ENCODE measurements around the gene EGR2.

EGR2 gene

DNA sequence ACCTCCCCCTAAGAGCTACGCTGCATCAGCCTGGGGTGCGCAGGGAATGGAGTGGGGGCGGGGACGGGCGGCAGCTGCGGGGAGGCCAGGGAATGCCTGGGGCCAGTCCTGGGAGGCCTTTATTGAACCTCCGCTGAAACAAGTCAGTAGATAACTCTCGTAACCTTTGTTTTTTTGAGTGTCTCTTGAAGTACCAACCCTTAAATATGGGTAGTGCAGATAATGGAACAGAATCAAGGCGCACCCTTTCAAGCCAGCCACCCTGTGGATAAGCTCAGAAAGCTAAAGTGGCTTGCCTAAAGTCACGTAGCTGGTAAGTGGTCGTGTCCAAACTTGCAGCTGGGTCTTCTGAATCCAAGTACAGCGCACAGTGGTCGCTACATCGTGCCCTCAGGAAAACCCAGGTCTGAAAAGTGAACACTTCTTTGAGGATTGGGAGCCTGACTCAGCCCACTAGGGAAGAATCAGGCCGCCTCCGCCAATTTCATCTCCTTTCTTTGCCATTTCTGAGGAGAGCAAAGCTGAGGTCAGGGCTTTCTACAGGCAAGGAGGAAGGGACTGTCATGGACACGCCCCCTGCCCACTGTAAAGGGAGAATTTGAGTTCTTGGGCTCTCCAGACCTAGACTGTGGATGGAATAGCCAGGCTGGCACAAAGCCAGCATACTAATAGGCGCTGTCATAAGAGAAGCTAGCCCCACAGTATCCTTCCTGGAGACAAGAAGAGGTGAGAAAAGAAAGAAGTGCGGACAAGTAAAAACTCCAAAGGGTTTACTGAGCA, 3.2 kb upstream of the EGR2 start:
- no peak overlapping the region for H3K27ac ChIP-seq (replicated peaks)
- H3K27me3 ChIP-seq (ENCODE audit: insufficient read depth, poor library complexity, severe bottlenecking), result peaks cover 35% of the 10 kb centered on the region
- TF ChIP-seq, protein P1, sequence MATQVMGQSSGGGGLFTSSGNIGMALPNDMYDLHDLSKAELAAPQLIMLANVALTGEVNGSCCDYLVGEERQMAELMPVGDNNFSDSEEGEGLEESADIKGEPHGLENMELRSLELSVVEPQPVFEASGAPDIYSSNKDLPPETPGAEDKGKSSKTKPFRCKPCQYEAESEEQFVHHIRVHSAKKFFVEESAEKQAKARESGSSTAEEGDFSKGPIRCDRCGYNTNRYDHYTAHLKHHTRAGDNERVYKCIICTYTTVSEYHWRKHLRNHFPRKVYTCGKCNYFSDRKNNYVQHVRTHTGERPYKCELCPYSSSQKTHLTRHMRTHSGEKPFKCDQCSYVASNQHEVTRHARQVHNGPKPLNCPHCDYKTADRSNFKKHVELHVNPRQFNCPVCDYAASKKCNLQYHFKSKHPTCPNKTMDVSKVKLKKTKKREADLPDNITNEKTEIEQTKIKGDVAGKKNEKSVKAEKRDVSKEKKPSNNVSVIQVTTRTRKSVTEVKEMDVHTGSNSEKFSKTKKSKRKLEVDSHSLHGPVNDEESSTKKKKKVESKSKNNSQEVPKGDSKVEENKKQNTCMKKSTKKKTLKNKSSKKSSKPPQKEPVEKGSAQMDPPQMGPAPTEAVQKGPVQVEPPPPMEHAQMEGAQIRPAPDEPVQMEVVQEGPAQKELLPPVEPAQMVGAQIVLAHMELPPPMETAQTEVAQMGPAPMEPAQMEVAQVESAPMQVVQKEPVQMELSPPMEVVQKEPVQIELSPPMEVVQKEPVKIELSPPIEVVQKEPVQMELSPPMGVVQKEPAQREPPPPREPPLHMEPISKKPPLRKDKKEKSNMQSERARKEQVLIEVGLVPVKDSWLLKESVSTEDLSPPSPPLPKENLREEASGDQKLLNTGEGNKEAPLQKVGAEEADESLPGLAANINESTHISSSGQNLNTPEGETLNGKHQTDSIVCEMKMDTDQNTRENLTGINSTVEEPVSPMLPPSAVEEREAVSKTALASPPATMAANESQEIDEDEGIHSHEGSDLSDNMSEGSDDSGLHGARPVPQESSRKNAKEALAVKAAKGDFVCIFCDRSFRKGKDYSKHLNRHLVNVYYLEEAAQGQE (IDR thresholded peaks at IDR 0.05; ENCODE audit: insufficient replicate concordance, low read depth), result no peak
- TF ChIP-seq SPI1 (IDR thresholded peaks at IDR 0.05; ENCODE audit: borderline replicate concordance, low read depth) (no peak), POLR2AphosphoS5 (IDR thresholded peaks at IDR 0.05; ENCODE audit: low read depth) (no peak), GABPA (IDR thresholded peaks at IDR 0.05; ENCODE audit: low read depth) (no peak)
- TF ChIP-seq, protein P2, sequence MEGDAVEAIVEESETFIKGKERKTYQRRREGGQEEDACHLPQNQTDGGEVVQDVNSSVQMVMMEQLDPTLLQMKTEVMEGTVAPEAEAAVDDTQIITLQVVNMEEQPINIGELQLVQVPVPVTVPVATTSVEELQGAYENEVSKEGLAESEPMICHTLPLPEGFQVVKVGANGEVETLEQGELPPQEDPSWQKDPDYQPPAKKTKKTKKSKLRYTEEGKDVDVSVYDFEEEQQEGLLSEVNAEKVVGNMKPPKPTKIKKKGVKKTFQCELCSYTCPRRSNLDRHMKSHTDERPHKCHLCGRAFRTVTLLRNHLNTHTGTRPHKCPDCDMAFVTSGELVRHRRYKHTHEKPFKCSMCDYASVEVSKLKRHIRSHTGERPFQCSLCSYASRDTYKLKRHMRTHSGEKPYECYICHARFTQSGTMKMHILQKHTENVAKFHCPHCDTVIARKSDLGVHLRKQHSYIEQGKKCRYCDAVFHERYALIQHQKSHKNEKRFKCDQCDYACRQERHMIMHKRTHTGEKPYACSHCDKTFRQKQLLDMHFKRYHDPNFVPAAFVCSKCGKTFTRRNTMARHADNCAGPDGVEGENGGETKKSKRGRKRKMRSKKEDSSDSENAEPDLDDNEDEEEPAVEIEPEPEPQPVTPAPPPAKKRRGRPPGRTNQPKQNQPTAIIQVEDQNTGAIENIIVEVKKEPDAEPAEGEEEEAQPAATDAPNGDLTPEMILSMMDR (IDR thresholded peaks at IDR 0.05; ENCODE audit: insufficient read depth, low read length), result no peak
- DNase-seq (ENCODE audit: low read depth in 1 of 2, low spot score in 1 of 2), result no peak
- H3K4me3 ChIP-seq (replicated peaks; ENCODE audit: insufficient read depth, low read length), result no peak overlapping the region

DNA sequence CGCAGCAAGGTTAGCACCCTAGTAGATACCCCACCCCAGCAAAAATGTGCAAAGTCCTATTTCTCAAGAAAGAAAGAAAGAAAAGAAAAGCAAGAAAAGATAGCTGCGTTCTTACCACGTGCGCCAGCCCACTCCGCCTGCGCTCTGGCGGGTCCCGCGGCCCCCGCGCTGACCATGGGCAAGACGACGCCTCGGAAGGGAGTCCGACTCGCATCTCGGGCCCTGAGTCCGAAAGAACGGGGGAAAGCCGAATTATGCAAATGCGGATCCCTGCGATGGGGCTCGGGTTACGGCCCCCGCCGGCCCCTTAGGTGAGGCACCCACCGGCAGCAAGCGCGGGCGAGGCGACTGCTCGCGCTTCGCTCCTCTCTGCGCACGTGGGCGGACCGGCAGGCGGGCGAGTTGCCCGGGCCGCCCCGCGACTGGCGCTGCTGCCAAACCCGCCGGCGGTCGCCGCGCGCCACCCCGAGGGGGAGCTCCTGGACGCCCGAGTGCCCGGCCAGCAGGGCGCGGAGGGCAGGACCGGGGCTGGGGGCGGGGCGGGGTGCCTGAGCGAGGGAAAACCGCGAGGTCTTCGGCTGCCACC, 2.4 kb upstream of the EGR2 start:
- Histone ChIP-seq H3K27me3 (ENCODE audit: insufficient read depth, poor library complexity, severe bottlenecking) (peaks cover 43% of the 10 kb centered on the region), H3K4me3 (replicated peaks; ENCODE audit: insufficient read depth, low read length) (peak overlapping the region; percentile 21), H3K27ac (replicated peaks) (no peak overlapping the region)
- no peak for DNase-seq (ENCODE audit: low read depth in 1 of 2, low spot score in 1 of 2)
- no peak for TF ChIP-seq GABPA (IDR thresholded peaks at IDR 0.05; ENCODE audit: low read depth)
- no peak for TF ChIP-seq SPI1 (IDR thresholded peaks at IDR 0.05; ENCODE audit: borderline replicate concordance, low read depth)
- TF ChIP-seq, protein P1 (IDR thresholded peaks at IDR 0.05; ENCODE audit: insufficient replicate concordance, low read depth), result no peak
- TF ChIP-seq, protein P2 (IDR thresholded peaks at IDR 0.05; ENCODE audit: insufficient read depth, low read length), result no peak
- no peak for TF ChIP-seq POLR2AphosphoS5 (IDR thresholded peaks at IDR 0.05; ENCODE audit: low read depth)

DNA sequence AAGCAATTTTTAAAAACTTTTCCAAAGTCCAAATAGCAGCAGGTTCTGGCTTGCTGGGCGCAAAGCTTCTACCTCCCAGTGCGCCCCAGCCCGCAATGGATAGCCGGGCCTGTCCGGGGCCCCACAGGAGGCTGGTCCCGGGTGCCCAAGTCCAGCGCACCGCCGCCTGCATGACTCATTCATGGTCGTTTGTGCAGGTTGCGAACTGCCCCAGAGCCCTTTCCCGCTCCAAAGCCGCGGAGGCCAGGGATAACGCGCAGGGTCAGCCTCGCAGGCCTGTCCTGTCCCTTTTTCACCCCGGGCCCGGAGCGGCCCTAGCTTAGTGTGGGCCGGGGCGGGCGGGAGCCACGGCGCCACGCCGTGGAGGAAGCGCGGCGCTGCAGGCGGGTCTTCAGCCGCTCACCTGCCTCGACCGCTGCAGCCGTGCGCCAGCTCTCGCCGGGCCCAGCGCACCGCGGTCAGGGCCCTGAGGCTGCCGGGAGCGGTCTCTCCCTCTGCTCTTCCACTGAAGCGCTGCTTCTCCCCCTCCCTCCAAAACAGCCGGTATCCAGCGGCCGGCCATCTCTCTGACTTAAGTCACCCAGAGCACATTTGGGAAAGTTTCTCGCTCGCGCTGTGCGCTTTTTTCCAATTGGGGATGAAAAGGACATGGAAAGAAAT, 1.7 kb upstream of the EGR2 start:
- DNase-seq (ENCODE audit: low read depth in 1 of 2, low spot score in 1 of 2), result peak in 1 of 2 experiments; percentile 45
- Histone ChIP-seq H3K27ac (replicated peaks) (no peak overlapping the region), H3K4me3 (replicated peaks; ENCODE audit: insufficient read depth, low read length) (peak overlapping the region; percentile 62), H3K27me3 (ENCODE audit: insufficient read depth, poor library complexity, severe bottlenecking) (peaks cover 43% of the 10 kb centered on the region)
- TF ChIP-seq, protein P1 (IDR thresholded peaks at IDR 0.05; ENCODE audit: insufficient replicate concordance, low read depth), result no peak
- TF ChIP-seq, protein P2 (IDR thresholded peaks at IDR 0.05; ENCODE audit: insufficient read depth, low read length), result peak; percentile 43
- TF ChIP-seq POLR2AphosphoS5 (IDR thresholded peaks at IDR 0.05; ENCODE audit: low read depth) (no peak), SPI1 (IDR thresholded peaks at IDR 0.05; ENCODE audit: borderline replicate concordance, low read depth) (no peak)
